HL-60 (cell line): ENCODE measurements around the gene UBN1.

Experiments used
- DNase-seq, 2 experiments: peaks; one replicate each; pipeline ENCODE4 v3.0.0-alpha.2; 2010 to 2020; ENCODE audit warnings: low read depth in 1 of 2, low spot score in 1 of 2
- H3K27ac ChIP-seq: fragments of 250-450 bp; sonication (Bioruptor Pico); replicated peaks from 2 replicates; pipeline ENCODE4 v1.5.1; 2020; ENCODE audit warnings: mild to moderate bottlenecking, moderate library complexity
- H3K27me3 ChIP-seq: fragments of 250-450 bp; sonication (Bioruptor Pico); 2 replicates; pipeline ENCODE4 v1.5.1; 2021; ENCODE audit warnings: mild to moderate bottlenecking, moderate library complexity; ENCODE audit not compliant: insufficient read depth, poor library complexity, severe bottlenecking
- H3K4me3 ChIP-seq: replicated peaks from 2 replicates; pipeline ENCODE4 v1.5.1; 2011; ENCODE audit warnings: mild to moderate bottlenecking, control low read depth, low read length; ENCODE audit not compliant: insufficient read depth
- CTCF ChIP-seq: IDR thresholded peaks from one replicate; pipeline ENCODE4 v1.5.1; 2011; ENCODE audit warnings: low read length, control low read depth, inconsistent platforms; ENCODE audit not compliant: insufficient read depth
- GABPA ChIP-seq: IDR thresholded peaks from 2 replicates; pipeline ENCODE4 v1.6.1; 2012; ENCODE audit warnings: low read depth
- POLR2AphosphoS5 ChIP-seq: IDR thresholded peaks from 2 replicates; pipeline ENCODE4 v1.6.1; 2012; ENCODE audit warnings: low read depth
- REST ChIP-seq: IDR thresholded peaks from 2 replicates; pipeline ENCODE4 v1.6.1; 2012; ENCODE audit warnings: low read depth; ENCODE audit not compliant: insufficient replicate concordance
- SPI1 ChIP-seq: IDR thresholded peaks from 2 replicates; pipeline ENCODE4 v1.6.1; 2012; ENCODE audit warnings: low read depth, mild to moderate bottlenecking, borderline replicate concordance

The UBN1 gene

GRCh38 chr16:4923853-4924252 is 76.6 kb downstream of the UBN1 start:
- no peak overlapping the region for H3K4me3 ChIP-seq
- H3K27ac ChIP-seq: no peak overlapping the region
- no peaks in the 10 kb centered on the region for H3K27me3 ChIP-seq
- DNase-seq: no peak
- TF ChIP-seq POLR2AphosphoS5: no peak
- TF ChIP-seq GABPA: no peak
- no peak for TF ChIP-seq SPI1
- no peak for TF ChIP-seq REST
- TF ChIP-seq CTCF: no peak

GRCh38 chr16:4924593-4925292 is 77.5 kb downstream of the UBN1 start:
- Histone ChIP-seq H3K27me3 (no peaks in the 10 kb centered on the region), H3K4me3 (no peak overlapping the region), H3K27ac (no peak overlapping the region)
- TF ChIP-seq SPI1 (no peak), REST (no peak), GABPA (no peak), CTCF (no peak), POLR2AphosphoS5 (no peak)
- DNase-seq: no peak

GRCh38 chr16:4925293-4925607 is 78.0 kb downstream of the UBN1 start:
- no peak overlapping the region for H3K27ac ChIP-seq

More at GRCh38 chr16:4925293-4925607, 78.0 kb downstream of the UBN1 start:
- H3K4me3 ChIP-seq: no peak overlapping the region
- TF ChIP-seq GABPA (no peak), POLR2AphosphoS5 (no peak), SPI1 (no peak), CTCF (no peak), REST (no peak)
- H3K27me3 ChIP-seq: no peaks in the 10 kb centered on the region
- DNase-seq: no peak
